ENCODE measurements around the gene TMEM119.

TMEM119 gene

DNA sequence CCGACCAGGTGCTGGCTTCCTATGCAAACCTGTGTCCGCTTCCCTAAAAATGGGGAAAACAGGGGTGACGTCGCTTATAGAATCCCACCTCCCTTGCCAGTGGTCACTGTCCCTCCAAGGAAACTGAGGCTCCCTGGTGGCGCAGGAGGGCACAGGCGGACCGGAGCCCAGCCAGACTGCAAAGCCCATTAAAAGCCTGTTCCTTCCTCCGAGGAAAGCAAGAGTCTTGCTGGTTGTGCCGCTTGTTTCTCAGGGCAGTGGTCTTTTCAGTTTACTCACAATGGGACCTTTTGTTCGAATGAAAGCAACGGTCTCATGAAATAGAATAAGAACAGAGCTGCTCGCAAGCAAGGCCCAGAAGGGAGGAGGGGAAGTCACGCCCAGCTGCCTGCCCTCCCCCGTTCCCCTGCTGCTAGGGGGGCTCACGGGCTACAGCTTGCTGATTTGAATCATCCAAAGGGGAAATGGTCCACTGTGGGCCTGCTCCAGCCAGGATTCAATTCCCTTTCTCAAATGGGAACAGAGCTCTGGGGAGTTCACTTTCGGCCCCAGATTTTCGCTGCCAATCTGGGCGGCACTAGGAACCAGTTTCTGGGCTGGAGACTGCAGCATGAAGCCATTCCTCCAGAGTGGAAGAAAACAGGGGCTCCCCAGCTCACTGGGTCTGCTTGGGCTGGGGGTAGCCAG is 40.4 kb upstream of the TMEM119 start:
- no peak for DNase-seq (ENCODE audit: low read depth, low spot score)
- TF ChIP-seq, protein P1, sequence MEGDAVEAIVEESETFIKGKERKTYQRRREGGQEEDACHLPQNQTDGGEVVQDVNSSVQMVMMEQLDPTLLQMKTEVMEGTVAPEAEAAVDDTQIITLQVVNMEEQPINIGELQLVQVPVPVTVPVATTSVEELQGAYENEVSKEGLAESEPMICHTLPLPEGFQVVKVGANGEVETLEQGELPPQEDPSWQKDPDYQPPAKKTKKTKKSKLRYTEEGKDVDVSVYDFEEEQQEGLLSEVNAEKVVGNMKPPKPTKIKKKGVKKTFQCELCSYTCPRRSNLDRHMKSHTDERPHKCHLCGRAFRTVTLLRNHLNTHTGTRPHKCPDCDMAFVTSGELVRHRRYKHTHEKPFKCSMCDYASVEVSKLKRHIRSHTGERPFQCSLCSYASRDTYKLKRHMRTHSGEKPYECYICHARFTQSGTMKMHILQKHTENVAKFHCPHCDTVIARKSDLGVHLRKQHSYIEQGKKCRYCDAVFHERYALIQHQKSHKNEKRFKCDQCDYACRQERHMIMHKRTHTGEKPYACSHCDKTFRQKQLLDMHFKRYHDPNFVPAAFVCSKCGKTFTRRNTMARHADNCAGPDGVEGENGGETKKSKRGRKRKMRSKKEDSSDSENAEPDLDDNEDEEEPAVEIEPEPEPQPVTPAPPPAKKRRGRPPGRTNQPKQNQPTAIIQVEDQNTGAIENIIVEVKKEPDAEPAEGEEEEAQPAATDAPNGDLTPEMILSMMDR (IDR thresholded peaks at IDR 0.05; ENCODE audit: low read depth, low read length), result no peak
- no peak overlapping the region for H3K4me3 ChIP-seq (ENCODE audit: low read depth, low read length)
- in situ Hi-C loops (cut with HindIII; ENCODE audit: low sequenced_read_pairs), result no loop called here

DNA sequence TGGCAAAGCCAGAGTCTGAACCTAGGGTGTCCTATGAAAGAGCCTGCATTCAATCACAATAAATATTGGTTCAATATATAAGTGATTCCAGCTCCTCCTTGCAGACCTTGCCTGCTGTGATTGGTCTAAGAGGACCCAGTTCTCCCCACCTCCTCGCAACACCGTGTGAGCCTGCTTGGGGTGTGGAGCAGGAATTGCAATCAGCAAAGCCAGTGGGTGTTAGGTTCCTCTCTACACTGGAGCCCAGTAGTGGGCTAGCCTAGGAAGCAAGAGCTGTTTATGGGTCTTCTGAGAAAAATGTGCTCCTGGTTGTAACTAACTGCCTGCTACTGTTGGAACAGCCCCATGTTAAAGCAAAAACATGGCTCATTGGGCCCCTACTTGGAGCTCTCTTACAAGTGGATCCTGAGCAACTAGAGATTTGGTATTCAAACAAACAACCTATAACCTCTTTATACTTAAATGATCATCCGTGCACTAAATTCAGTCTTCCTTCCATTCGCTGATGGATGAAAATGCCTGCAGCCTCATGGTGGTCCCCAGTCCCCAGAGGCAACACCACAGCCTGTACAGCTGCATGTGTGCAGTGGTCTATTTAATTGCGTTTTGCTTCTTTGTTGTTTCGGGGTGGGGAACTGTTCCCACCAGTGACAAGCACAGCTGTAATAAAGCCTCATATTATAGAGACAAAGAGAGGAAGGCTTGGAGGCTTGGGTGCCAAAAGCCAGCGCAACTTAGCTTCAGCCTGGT is 39.5 kb upstream of the TMEM119 start:
- in situ Hi-C loops (cut with HindIII; ENCODE audit: low sequenced_read_pairs), result no loop called here
- no peak for DNase-seq (ENCODE audit: low read depth, low spot score)
- H3K4me3 ChIP-seq (ENCODE audit: low read depth, low read length), result no peak overlapping the region
- TF ChIP-seq, protein P1 (IDR thresholded peaks at IDR 0.05; ENCODE audit: low read depth, low read length), result no peak

DNA sequence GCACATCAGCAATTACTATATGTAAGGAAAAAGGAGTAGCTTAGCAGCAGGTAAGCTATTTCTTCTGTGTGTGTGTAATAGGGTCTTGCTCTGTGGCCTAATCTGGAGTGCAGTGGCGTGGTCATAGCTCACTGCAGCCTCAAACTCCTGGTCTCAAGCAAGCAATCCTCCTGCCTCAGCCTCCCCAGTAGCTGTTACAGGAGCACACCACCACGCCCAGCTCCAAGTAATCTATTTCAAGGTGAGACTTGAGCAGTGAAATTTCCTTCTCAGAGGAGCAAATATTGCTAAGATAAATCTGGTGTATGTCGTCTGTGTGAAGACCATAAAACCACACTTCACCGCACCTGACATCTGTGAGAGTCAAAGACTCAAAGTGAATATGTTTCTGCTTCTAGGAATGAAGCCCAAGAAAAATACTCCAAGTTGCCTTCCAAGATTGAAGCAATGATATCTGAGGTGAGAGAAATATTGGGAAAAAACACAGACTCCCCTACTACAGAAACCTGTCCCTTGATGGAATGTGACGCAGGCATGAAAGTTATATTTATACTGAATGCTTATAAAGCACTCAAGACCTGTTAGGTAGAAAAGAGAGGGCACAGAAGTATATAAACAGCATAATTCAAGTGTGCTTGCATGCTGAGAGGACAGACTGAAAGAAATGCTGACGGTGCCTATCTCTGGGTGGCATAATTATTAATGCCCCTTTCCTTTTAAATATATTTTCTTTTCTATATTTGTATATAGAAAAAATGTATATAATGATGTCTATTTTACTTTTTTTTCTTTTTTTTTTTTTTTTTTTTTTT is 38.3 kb upstream of the TMEM119 start:
- TF ChIP-seq, protein P1 (IDR thresholded peaks at IDR 0.05; ENCODE audit: low read depth, low read length), result no peak
- no peak overlapping the region for H3K4me3 ChIP-seq (ENCODE audit: low read depth, low read length)
- in situ Hi-C loops (cut with HindIII; ENCODE audit: low sequenced_read_pairs), result no loop called here
- no peak for DNase-seq (ENCODE audit: low read depth, low spot score)

DNA sequence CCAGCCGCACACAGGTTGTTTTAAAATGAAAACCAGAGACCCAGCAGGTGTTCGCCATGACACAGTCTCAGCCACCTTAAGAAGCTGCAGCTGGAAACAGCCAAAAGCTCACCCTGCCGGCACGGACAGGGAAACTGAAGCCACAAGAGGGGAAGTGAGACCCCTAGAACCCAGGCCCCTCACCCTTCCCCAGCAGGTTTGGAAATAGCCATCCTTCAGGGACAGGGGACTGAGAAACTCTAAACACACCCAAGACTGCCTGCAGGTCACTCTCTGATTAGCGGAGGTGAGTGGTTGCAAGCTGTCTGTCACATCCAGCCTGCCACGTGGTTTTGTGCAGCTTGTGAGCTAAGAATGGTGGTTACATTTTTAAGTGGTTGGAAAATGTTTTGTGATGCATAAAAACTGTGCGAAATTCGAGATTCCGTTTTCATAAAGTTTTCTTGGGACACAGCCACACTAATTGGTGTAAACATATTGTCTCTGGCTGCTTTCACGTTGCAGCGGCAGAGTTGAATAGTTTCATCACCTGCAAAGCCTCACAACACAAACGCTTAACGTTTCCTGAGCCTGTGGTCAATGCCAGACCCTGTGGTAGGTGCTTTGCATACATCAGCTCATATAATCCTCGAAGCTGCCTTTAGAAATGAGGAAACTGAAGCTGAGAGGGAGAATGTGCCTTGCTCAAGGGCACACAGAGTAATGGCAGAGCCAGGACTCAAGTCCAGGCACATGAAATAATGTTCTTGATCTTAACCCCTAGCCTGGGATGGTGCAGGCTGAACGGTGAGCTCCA is 37.5 kb upstream of the TMEM119 start:
- TF ChIP-seq, protein P1 (IDR thresholded peaks at IDR 0.05; ENCODE audit: low read depth, low read length), result no peak
- in situ Hi-C loops (cut with HindIII; ENCODE audit: low sequenced_read_pairs), result no loop called here
- DNase-seq (ENCODE audit: low read depth, low spot score), result no peak
- no peak overlapping the region for H3K4me3 ChIP-seq (ENCODE audit: low read depth, low read length)

DNA sequence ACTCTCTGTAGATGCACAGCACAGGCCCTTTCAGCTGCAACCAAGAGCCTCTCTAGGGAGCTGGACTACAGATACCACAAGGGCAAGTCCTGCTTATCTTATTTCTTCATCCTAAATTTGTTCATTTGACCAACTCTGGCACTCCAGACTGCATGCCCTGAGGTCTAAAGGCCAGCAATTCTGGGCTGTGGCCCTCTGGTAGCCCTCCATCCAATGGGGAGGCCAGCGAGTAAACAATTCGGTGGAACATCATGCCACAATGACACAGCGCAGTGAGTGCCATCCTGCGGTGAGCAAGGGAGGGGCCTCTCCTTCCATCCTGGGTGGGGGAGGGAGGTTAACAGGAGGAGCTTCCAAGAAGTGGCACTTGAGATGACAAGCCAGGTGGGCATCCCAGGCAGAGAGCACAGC is 36.5 kb upstream of the TMEM119 start:
- DNase-seq (ENCODE audit: low read depth, low spot score), result no peak
- TF ChIP-seq, protein P1 (IDR thresholded peaks at IDR 0.05; ENCODE audit: low read depth, low read length), result no peak
- no peak overlapping the region for H3K4me3 ChIP-seq (ENCODE audit: low read depth, low read length)
- in situ Hi-C loops (cut with HindIII; ENCODE audit: low sequenced_read_pairs), result no loop called here

Measured in astrocyte of the spinal cord (primary cell).